ENCODE measurements around the gene CCR3. TPM values are rescaled to one million over a fixed set of nuclear protein-coding genes. Genes with fewer than 3 reads are reported as not detected.

CCR3 gene
- total and polyA plus RNA-seq, 10 donors, result 0.10 to 1.7 (median 0.59) TPM

- Histone ChIP-seq H3K9me3 (no peaks in the 10 kb centered on the region), H3K4me3 (no peak overlapping the region), H3K4me1 (peaks cover 0 to 35% (median 8%) of the 10 kb centered on the region in 6 donors), H3K27me3 (replicated peaks in 1 of 7) (no peaks in the 10 kb centered on the region), H3K27ac (peak overlapping the region in 5 of 8 donors; percentile 2 to 43 (median 29)), H3K36me3 (no peaks in the 10 kb centered on the region)
- no peak for DNase-seq
- intact Hi-C loops (cut with DNase I; ENCODE audit: low total_unique reads), result no loop called here
- WGBS, 5 donors, result 37 to 49% (median 46%) methylated on average over 5 of the region's 5 CpGs
- TF ChIP-seq CTCF (IDR thresholded peaks at IDR 0.05 in 8 of 11, conservative IDR thresholded peaks at IDR 0.05 in 3 of 11) (no peak), POLR2AphosphoS5 (IDR thresholded peaks at IDR 0.05) (peak in 2 of 3 donors; percentile 24 to 29)
Measured at GRCh38 chr3:46236294-46237054, 5.8 kb upstream of the CCR3 start.

- DNase-seq, result no peak
- no peak for TF ChIP-seq POLR2A (IDR thresholded peaks at IDR 0.05)
- TF ChIP-seq CTCF (IDR thresholded peaks at IDR 0.05 in 8 of 11, conservative IDR thresholded peaks at IDR 0.05 in 3 of 11), result no peak
- TF ChIP-seq POLR2AphosphoS5 (IDR thresholded peaks at IDR 0.05), result no peak
- H3K4me1 ChIP-seq, result peaks cover 0 to 37% (median 17%) of the 10 kb centered on the region in 6 donors
- no peaks in the 10 kb centered on the region for H3K27me3 ChIP-seq (replicated peaks in 1 of 7)
- WGBS, 5 donors, result 71 to 95% (median 86%) methylated on average over 4 of the region's 4 CpGs
- no peaks in the 10 kb centered on the region for H3K9me3 ChIP-seq
- intact Hi-C loops (cut with DNase I; ENCODE audit: low total_unique reads), result no loop called here
- H3K4me3 ChIP-seq, result no peak overlapping the region
- no peak overlapping the region for H3K27ac ChIP-seq
- H3K36me3 ChIP-seq, result no peaks in the 10 kb centered on the region
Measured at GRCh38 chr3:46238386-46238785, 3.9 kb upstream of the CCR3 start.

GRCh38 chr3:46239301-46239938 is 2.8 kb upstream of the CCR3 start:
- no peaks in the 10 kb centered on the region for H3K9me3 ChIP-seq
- 76 to 93% (median 84%) methylated on average over 3 of the region's 3 CpGs for WGBS, 5 donors
- H3K36me3 ChIP-seq, result no peaks in the 10 kb centered on the region
- peaks cover 0 to 31% (median 16%) of the 10 kb centered on the region in 6 donors for H3K4me1 ChIP-seq
- TF ChIP-seq POLR2AphosphoS5 (IDR thresholded peaks at IDR 0.05), result no peak
- TF ChIP-seq CTCF (IDR thresholded peaks at IDR 0.05 in 8 of 11, conservative IDR thresholded peaks at IDR 0.05 in 3 of 11), result no peak
- TF ChIP-seq POLR2A (IDR thresholded peaks at IDR 0.05), result no peak
- H3K27me3 ChIP-seq (replicated peaks in 1 of 7), result no peaks in the 10 kb centered on the region
- no peak for DNase-seq
- H3K27ac ChIP-seq, result no peak overlapping the region
- intact Hi-C loops (cut with DNase I; ENCODE audit: low total_unique reads), result no loop called here
- no peak overlapping the region for H3K4me3 ChIP-seq

GRCh38 chr3:46239952-46240351 is 2.3 kb upstream of the CCR3 start:
- Histone ChIP-seq H3K27me3 (replicated peaks in 1 of 7) (no peaks in the 10 kb centered on the region), H3K4me3 (no peak overlapping the region), H3K4me1 (peaks cover 0 to 31% (median 16%) of the 10 kb centered on the region in 6 donors), H3K9me3 (no peaks in the 10 kb centered on the region), H3K27ac (no peak overlapping the region), H3K36me3 (no peaks in the 10 kb centered on the region)
- TF ChIP-seq POLR2AphosphoS5 (IDR thresholded peaks at IDR 0.05) (no peak), CTCF (IDR thresholded peaks at IDR 0.05 in 8 of 11, conservative IDR thresholded peaks at IDR 0.05 in 3 of 11) (no peak), POLR2A (IDR thresholded peaks at IDR 0.05) (no peak)
- no peak for DNase-seq
- intact Hi-C loops (cut with DNase I; ENCODE audit: low total_unique reads), result no loop called here
- 39 to 97% (median 86%) methylated on average over 2 of the region's 2 CpGs for WGBS, 5 donors

All from spleen (tissue), 11 donors.